ENCODE results near the gene IFT172. TPM values are rescaled to one million over a fixed set of nuclear protein-coding genes. Genes with fewer than 3 reads are reported as not detected.
"Not testable (repeated sequence)": the region's sequence is repeated elsewhere in the genome, so short reads cannot be mapped to it uniquely, and the experiment has no call there.

Gene IFT172
- polyA plus RNA-seq, 1 donor from 2014 or later, result 1.9 TPM

DNA sequence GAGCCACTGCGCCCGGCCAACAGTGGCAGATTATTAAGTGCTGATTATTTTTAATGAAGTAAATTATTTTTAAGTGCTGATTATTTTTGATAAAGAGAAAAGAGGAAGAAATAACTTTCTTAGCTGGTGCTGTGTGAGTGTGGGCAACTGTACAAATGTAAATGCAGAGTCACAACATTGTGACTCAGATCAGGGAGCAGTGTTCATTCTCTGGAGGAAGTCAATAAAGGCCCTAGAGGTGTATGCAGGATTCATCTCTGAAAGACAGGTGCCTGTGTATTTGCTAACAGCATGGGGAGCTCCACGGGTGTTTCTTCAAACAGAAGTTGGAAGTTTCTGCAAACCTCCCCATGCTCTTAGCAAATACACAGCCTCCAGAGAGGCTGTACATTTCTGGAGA is 41.2 kb downstream of the IFT172 start:
- H3K9me3 Mint-ChIP-seq, result no peaks in the 10 kb centered on the region
- peaks cover 4% of the 10 kb centered on the region for H3K36me3 Mint-ChIP-seq
- H3K4me1 Mint-ChIP-seq, result no peaks in the 10 kb centered on the region
- H3K4me3 Mint-ChIP-seq, result no peak overlapping the region
- no peak overlapping the region for H3K27ac Mint-ChIP-seq
- H3K27me3 Mint-ChIP-seq, result no peaks in the 10 kb centered on the region

DNA sequence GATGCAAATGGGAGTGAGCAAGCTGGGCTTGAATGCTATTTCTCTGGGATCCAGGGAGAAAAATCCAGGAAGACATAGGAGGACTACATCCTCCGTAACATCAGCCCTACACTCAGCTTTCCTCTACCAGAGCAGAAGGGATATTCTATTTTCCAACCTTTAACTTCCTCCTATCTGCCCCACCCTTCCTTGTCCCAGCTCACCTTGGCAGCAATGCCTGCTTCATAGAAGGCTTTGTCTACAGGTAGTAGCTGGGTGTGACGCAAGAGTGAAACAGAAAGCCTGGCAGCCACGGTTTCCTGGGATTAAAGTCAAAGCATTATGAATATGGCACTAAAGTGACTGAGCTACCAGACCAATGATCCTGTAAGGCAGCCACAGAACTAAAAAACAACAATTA is 43.5 kb downstream of the IFT172 start:
- H3K9me3 Mint-ChIP-seq, result no peaks in the 10 kb centered on the region
- peaks cover 0 to 5% (median 2%) of the 10 kb centered on the region in 3 donors for H3K4me1 Mint-ChIP-seq
- H3K4me3 Mint-ChIP-seq, result no peak overlapping the region
- H3K27me3 Mint-ChIP-seq, result no peaks in the 10 kb centered on the region
- H3K27ac Mint-ChIP-seq, result peak overlapping the region in 1 of 3 donors; percentile 35
- H3K36me3 Mint-ChIP-seq, result peaks cover 4% of the 10 kb centered on the region

DNA sequence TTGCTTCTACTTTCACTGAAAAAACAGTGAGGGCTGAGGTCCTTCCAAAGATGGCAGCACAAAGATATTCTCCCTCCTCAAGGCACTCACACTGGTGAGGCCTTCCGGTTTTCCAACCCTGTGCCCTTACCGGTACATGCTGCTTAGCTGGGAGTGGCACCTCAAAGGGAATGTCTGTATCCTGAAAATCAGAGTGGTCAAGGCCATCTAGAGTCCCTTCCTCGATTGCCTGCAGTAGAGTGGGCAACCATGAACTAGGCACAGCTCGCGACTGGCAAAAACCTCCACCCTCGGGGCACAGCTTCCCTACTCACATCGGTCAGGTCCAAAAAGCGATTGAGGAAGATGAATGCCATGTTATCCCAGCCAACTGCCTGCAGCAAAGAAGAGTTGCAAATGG is 43.9 kb downstream of the IFT172 start:
- Mint-ChIP-seq H3K9me3 (no peaks in the 10 kb centered on the region), H3K4me1 (peaks cover 0 to 5% (median 2%) of the 10 kb centered on the region in 3 donors), H3K36me3 (peaks cover 3% of the 10 kb centered on the region), H3K27ac (no peak overlapping the region), H3K4me3 (no peak overlapping the region), H3K27me3 (no peaks in the 10 kb centered on the region)

DNA sequence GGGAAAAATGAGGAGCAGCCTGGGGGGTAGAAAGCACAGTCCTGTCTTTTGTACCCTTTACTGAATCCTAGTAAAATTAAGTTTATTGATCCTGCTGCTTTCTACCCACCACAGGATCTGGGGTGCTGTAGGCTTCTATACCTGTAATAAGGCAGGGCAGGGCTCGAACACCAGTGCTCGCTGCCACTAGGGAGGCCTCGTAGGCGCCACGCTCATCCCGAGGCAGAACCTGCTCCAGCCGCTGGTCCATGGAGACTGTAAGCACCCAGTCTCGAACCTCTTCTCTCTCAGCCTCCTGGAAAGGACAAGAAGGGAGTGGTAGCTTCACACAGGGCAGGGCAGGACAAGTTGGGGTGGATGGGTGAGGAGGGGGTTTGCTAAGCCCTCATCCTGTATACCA is 44.4 kb downstream of the IFT172 start:
- no peak overlapping the region for H3K4me3 Mint-ChIP-seq
- H3K36me3 Mint-ChIP-seq, result peaks cover 3% of the 10 kb centered on the region
- H3K9me3 Mint-ChIP-seq, result no peaks in the 10 kb centered on the region
- H3K27ac Mint-ChIP-seq, result no peak overlapping the region
- no peaks in the 10 kb centered on the region for H3K27me3 Mint-ChIP-seq
- peaks cover 0 to 5% (median 2%) of the 10 kb centered on the region in 3 donors for H3K4me1 Mint-ChIP-seq

DNA sequence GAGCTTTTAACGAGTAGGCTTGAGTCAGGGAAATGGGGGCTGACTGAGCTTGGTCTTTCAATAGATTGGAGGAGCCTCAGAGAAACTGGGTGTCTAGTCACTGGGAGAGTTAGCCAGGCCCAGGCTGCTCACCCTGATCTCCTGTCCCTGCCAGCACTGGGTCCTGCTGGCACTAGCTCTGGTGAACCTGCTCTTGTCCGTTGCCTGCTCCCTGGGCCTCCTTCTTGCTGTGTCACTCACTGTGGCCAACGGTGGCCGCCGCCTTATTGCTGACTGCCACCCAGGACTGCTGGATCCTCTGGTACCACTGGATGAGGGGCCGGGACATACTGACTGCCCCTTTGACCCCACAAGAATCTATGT is 46.6 kb downstream of the IFT172 start:
- Mint-ChIP-seq H3K4me1 (peaks cover 0 to 5% (median 2%) of the 10 kb centered on the region in 3 donors), H3K9me3 (no peaks in the 10 kb centered on the region), H3K36me3 (peaks cover 3% of the 10 kb centered on the region), H3K4me3 (peak overlapping the region in 3 of 4 donors; percentile 33 to 55 (median 48)), H3K27ac (peak overlapping the region in 2 of 3 donors; percentile 38 to 93), H3K27me3 (no peaks in the 10 kb centered on the region)

DNA sequence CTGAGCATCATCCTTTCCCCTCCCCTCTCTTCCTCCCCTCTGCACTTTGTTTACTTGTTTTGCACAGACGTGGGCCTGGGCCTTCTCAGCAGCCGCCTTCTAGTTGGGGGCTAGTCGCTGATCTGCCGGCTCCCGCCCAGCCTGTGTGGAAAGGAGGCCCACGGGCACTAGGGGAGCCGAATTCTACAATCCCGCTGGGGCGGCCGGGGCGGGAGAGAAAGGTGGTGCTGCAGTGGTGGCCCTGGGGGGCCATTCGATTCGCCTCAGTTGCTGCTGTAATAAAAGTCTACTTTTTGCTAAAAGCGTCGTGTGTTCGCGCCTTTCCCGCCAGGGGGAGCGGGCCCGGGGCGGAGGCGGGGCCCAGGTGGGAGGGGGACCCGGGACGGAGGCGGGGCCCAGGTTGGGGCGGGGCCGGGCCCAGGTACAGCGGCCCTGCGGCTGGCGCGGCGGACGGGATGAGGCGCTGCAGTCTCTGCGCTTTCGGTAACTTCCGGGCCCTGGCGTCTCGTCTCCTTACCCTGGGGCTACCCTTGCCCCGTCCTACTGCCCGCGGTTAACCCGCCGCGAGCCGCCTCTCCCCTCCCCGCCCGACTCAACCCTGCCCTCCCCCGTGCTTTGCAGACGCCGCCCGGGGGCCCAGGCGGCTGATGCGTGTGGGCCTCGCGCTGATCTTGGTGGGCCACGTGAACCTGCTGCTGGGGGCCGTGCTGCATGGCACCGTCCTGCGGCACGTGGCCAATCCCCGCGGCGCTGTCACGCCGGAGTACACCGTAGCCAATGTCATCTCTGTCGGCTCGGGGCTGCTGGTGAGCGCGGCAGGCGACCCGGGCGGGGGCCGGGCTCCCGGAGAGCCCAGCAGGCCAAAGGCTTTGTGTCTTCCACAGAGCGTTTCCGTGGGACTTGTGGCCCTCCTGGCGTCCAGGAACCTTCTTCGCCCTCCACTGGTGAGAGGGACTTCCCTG is 47.3 kb downstream of the IFT172 start, which contains the start of gene KRTCAP3:
Gene KRTCAP3 (plus strand): TSS at position 424 of the 962 bp plus-strand sequence. CDS start 32 bp downstream, at position 456.
- H3K27ac Mint-ChIP-seq, result peak within 1 kb of the TSS; percentile 38 to 93 (median 39)
- peaks cover 0 to 5% (median 2%) of the 10 kb centered on the region in 3 donors for H3K4me1 Mint-ChIP-seq
- no peaks in the 10 kb centered on the region for H3K27me3 Mint-ChIP-seq
- peak within 1 kb of the TSS in 3 of 4 donors; percentile 33 to 79 (median 48) for H3K4me3 Mint-ChIP-seq
- no peaks in the 10 kb centered on the region for H3K9me3 Mint-ChIP-seq
- peaks cover 3% of the 10 kb centered on the region for H3K36me3 Mint-ChIP-seq

DNA sequence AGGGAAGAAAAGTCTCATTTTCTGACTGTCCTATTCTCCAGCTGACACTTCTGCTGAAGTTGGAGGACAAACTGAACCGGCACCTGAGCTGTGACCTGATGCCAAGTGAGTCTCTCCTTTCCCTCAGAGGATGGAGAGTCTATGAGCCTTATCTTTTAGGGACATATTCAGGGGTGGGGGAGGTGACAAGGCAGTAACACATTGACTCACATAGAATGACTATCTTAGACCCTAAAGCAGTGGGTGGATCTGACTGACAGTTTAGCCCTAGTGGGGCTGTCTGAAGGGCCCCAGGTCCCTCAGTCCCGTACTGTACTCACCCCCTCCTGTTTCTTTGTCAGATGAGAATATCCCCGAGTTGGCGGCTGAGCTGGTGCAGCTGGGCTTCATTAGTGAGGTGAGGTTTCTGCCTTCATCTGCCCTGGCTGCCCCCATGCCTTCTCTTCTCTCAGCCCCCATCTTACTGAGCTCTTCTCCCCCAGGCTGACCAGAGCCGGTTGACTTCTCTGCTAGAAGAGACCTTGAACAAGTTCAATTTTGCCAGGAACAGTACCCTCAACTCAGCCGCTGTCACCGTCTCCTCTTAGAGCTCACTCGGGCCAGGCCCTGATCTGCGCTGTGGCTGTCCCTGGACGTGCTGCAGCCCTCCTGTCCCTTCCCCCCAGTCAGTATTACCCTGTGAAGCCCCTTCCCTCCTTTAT is 48.2 kb downstream of the IFT172 start:
- peak overlapping the region in 1 of 4 donors; percentile 79 for H3K4me3 Mint-ChIP-seq
- peak overlapping the region in 1 of 3 donors; percentile 39 for H3K27ac Mint-ChIP-seq
- H3K36me3 Mint-ChIP-seq, result peaks cover 3% of the 10 kb centered on the region
- H3K9me3 Mint-ChIP-seq, result no peaks in the 10 kb centered on the region
- H3K4me1 Mint-ChIP-seq, result peaks cover 0 to 5% (median 2%) of the 10 kb centered on the region in 3 donors
- no peaks in the 10 kb centered on the region for H3K27me3 Mint-ChIP-seq

DNA sequence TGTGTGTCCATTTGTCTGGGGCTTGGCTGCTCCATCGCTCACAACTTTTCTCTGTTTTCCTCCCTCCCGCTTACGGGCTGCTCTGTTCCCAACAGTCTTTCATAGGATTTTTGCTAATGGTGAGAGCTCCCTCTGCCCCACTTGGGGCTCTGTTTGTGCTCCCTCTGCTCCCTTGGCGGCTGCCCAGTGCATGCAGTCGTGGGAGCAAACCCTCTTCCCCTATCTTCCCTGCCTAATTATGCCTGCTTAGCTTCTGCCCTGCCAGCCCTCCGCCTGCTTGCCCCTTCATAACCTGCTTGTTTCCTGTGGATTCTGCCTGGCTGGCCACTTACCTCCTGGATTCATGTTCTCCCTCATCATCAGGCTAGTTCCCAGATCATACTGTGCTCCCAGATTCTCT is 53.9 kb downstream of the IFT172 start:
- Mint-ChIP-seq H3K27me3 (no peaks in the 10 kb centered on the region), H3K9me3 (no peaks in the 10 kb centered on the region), H3K27ac (peak overlapping the region; percentile 8 to 62 (median 17)), H3K4me3 (no peak overlapping the region), H3K36me3 (peaks cover 2% of the 10 kb centered on the region), H3K4me1 (peaks cover 9 to 11% (median 10%) of the 10 kb centered on the region in 3 donors)

DNA sequence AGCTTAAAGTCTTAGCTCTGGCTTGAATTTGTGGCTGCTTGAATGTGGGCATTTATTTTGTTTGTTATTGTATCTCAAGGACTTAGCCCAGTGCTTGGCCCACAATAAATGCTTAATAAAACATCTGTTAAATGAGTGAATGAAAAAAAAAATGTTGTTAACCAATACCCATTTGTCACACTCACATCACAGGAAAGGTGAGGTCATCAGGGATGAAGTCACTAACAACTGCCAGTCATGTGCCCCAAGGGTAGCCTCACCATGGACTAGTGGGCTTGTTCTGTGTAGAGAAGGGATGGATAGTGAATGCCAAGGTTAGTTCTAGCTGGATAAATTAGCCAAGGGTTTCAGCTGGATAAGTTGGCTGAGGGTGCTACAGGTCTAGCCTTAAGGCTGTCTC is 58.1 kb downstream of the IFT172 start:
- Mint-ChIP-seq H3K4me3 (peak overlapping the region in 3 of 4 donors; percentile 27 to 94 (median 88)), H3K9me3 (no peaks in the 10 kb centered on the region), H3K4me1 (peaks cover 24 to 31% (median 30%) of the 10 kb centered on the region in 3 donors), H3K36me3 (peaks cover 2% of the 10 kb centered on the region), H3K27me3 (no peaks in the 10 kb centered on the region), H3K27ac (peak overlapping the region in 2 of 3 donors; percentile 32 to 35)

DNA sequence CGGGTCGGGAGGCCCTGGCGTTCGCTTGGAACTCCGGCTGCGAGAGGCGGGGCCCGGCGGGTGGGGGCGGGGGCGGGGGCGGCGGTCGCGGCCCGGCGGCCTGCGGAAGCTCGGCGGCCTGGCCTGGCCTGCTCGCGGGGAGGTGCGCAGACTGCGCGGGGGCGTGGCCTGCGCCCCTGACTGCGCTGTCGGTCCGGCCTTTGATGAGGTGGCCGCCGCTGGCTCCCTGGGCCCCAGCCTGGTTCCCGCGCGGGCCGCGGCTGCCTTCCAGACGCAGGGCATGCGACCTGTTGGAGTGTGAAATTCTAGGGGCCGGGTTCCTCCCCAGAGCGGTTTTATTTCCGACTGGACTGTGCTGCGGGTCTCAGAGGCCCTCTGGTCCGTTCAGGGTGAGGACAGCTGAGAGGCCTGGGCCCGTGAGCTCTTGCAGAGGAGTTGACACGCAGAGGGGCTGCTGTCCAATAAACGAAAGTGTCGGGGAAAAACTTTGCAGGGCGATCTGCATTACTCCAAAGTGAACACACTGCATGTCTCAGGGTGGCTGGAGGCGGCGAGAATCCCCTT is 60.5 kb downstream of the IFT172 start:
- Mint-ChIP-seq H3K4me3 (peak overlapping the region; percentile 94 to 100 (median 98)), H3K4me1 (peaks cover 24 to 31% (median 30%) of the 10 kb centered on the region in 3 donors), H3K27me3 (no peaks in the 10 kb centered on the region), H3K27ac (peak overlapping the region; percentile 89 to 99 (median 92)), H3K36me3 (peaks cover 2% of the 10 kb centered on the region), H3K9me3 (no peaks in the 10 kb centered on the region)

DNA sequence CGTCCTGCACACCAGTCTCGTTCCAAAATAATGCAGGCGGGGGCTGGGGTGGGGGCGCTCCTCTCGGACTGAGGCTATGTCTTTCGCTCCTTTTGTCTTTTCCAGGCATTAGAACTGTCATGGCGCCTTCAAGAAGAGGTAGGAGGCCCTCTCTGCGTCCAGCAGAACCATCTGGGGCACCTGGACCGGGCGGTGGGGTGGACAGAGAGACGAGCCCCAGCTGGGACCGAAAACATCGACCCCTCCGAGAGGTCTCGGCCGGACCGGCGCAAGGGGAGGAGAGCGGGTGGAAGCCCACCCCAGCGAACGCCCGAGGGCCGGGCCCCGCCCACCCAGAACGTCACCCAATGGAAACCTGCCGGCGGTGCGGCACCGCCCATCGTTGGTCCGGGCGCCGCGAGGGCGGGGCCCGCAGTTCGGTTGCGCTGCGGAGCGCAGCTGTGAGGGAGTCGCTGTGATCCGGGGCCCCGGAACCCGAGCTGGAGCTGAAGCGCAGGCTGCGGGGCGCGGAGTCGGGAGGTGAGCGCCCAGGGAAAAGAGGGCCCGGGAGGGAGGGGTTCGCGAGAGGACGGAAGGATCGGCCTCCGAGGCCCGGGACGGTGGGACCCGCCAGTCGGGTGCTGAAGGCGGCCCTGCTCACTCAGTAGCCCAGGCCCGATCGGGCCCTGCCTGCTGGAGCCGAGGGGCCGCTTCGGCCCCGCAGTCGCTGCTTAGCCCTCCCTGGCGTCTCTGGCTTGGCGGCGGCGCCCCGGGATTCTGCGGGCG is 61.1 kb downstream of the IFT172 start, which contains the start of gene NRBP1:
Gene NRBP1 (plus strand): TSS at position 419 of the 765 bp plus-strand sequence. CDS start 4,643 bp downstream, outside the sequence.
- H3K4me3 Mint-ChIP-seq, result peak within 1 kb of the TSS; percentile 94 to 100 (median 98)
- peaks cover 24 to 27% (median 25%) of the 10 kb centered on the region in 3 donors for H3K4me1 Mint-ChIP-seq
- H3K27ac Mint-ChIP-seq, result peak within 1 kb of the TSS; percentile 92 to 99 (median 93)
- H3K9me3 Mint-ChIP-seq, result no peaks in the 10 kb centered on the region
- H3K27me3 Mint-ChIP-seq, result no peaks in the 10 kb centered on the region
- H3K36me3 Mint-ChIP-seq, result peaks cover 2% of the 10 kb centered on the region

DNA sequence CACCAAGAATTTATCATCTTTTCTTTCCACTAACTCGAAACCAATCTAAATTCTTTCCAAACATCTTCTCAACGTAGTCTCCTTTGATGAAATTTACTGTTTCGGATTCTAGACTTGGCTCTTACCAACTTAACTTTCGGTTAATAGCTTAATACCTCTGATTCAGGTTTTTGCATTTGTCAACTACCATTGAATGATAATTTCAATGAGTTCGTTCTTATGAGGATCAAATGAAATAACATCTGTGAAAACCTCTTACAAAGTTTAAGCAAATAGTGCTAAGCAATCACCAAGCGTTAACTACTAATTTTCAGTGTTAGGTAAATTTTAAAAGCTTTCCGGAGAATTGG is 61.7 kb downstream of the IFT172 start:
- Mint-ChIP-seq H3K4me3 (peak overlapping the region; percentile 94 to 100 (median 98)), H3K27ac (peak overlapping the region; percentile 91 to 99 (median 93)), H3K36me3 (no peaks in the 10 kb centered on the region), H3K4me1 (peaks cover 21 to 25% (median 24%) of the 10 kb centered on the region in 3 donors), H3K9me3 (no peaks in the 10 kb centered on the region), H3K27me3 (no peaks in the 10 kb centered on the region)

DNA sequence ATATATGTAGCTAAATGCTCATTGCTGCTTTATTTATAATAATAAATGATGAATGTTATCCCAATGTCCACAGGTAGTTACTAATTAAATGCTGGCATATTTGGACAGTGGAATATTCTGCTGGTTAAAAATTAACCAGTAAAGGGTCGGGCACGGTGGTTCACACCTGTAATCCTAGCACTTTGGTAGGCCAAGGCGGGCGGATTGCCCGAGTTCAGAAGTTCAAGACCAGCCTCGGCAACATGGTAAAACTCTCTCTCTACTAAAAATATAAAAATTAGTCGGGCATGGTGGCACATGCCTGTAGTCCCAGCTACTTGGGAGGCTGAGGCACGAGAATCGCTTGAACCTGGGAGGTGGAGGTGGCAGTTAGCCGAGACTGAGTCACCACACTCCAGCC is 64.5 kb downstream of the IFT172 start:
- H3K36me3 Mint-ChIP-seq, H3K27ac Mint-ChIP-seq, H3K27me3 Mint-ChIP-seq, H3K4me3 Mint-ChIP-seq, H3K9me3 Mint-ChIP-seq: not testable (repeated sequence)
- peaks cover 13 to 15% (median 14%) of the 10 kb centered on the region in 3 donors for H3K4me1 Mint-ChIP-seq

DNA sequence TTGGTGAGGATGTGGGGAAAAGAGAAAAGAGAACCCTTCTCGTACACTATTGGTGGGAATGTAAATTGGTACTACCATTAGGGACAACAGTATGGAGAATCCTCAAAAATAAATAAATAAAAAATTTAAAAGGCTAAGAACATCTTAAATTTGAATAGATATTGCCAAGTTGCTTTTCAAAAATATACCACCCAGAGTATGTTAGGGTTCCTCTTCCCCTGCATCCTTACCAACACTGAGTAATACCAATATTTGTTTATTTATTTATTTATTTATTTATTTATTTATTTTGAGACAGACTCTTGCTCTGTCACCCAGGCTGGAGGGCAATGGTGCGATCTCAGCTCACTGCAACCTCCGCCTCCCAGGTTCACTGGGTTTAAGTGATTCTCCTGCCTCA is 66.6 kb downstream of the IFT172 start:
- no peak overlapping the region for H3K4me3 Mint-ChIP-seq
- peaks cover 4 to 5% (median 4%) of the 10 kb centered on the region in 3 donors for H3K4me1 Mint-ChIP-seq
- peaks cover 2% of the 10 kb centered on the region for H3K36me3 Mint-ChIP-seq
- no peaks in the 10 kb centered on the region for H3K27me3 Mint-ChIP-seq
- H3K27ac Mint-ChIP-seq, result no peak overlapping the region
- no peaks in the 10 kb centered on the region for H3K9me3 Mint-ChIP-seq

All from IgD-negative memory B cell (primary cell).